GM18951 (cell line): ENCODE data around the gene HCFC1R1.

Source experiments
- POLR2A ChIP-seq: IDR thresholded peaks from 4 replicates; pipeline ENCODE4 v1.6.1; 2011; ENCODE audit warnings: mild to moderate bottlenecking; ENCODE audit not compliant: insufficient read length, insufficient read depth; ENCODE audit errors: extremely low read depth
- in situ Hi-C: fragments of 300-500 bp; cut with MboI; formaldehyde crosslinking; loops from one replicate; pipeline ENCODE4 v1.12.0; 2022; ENCODE audit warnings: low sequenced_read_pairs, mixed read lengths, inconsistent platforms; ENCODE audit not compliant: unreplicated experiment

Gene HCFC1R1

DNA sequence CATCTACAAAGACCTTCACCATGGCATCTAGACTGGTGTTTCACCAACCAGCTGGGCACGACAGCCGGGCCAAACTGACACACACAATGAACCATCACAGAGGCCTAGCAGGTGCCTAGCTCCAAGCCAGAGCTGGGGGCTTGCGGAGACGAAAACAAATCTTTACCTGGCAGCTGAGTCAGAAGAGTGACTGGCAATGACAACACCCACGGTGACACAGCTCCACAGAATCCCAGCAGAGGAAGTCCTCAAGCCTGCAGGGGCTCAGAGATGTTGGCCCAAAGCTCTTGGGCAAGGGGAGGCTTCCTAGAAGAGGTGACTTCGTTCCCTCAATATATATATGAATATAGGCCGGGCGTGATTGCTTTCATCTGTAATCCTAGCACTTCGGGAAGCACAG, 27.8 kb upstream of the HCFC1R1 start:
- in situ Hi-C loops: no loop called here
- TF ChIP-seq POLR2A: no peak

GRCh38 chr16:3051009-3051408, 27.3 kb upstream of the HCFC1R1 start:
- in situ Hi-C loops: no loop called here
- no peak for TF ChIP-seq POLR2A

- in situ Hi-C loops: no loop called here
These were observed 26.7 kb upstream of the HCFC1R1 start for GRCh38 chr16:3050487-3050886.

DNA sequence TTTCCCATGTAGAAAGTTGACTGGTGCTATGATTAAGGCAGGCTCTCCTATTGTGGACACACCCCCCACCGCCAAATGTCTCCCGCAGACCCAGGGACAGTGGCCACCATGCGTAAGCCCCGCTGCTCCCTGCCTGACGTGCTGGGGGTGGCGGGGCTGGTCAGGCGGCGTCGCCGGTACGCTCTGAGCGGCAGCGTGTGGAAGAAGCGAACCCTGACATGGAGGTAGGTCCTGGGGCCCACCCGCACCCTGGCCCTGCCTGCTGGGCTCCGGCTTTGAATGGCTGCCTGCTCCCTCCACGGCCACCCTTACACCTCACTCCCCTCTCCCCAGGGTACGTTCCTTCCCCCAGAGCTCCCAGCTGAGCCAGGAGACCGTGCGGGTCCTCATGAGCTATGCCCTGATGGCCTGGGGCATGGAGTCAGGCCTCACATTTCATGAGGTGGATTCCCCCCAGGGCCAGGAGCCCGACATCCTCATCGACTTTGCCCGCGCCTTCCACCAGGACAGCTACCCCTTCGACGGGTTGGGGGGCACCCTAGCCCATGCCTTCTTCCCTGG, 26.3 kb upstream of the HCFC1R1 start:
- in situ Hi-C loops: no loop called here
- TF ChIP-seq POLR2A: no peak

More at GRCh38 chr16:3050487-3050886, 26.7 kb upstream of the HCFC1R1 start:
- TF ChIP-seq POLR2A: no peak

- no peak for TF ChIP-seq POLR2A
- in situ Hi-C loops: no loop called here
These were observed 23.6 kb upstream of the HCFC1R1 start for GRCh38 chr16:3047387-3047720.

- in situ Hi-C loops: no loop called here
- no peak for TF ChIP-seq POLR2A
These were observed 23.1 kb upstream of the HCFC1R1 start for GRCh38 chr16:3046641-3047386.

DNA sequence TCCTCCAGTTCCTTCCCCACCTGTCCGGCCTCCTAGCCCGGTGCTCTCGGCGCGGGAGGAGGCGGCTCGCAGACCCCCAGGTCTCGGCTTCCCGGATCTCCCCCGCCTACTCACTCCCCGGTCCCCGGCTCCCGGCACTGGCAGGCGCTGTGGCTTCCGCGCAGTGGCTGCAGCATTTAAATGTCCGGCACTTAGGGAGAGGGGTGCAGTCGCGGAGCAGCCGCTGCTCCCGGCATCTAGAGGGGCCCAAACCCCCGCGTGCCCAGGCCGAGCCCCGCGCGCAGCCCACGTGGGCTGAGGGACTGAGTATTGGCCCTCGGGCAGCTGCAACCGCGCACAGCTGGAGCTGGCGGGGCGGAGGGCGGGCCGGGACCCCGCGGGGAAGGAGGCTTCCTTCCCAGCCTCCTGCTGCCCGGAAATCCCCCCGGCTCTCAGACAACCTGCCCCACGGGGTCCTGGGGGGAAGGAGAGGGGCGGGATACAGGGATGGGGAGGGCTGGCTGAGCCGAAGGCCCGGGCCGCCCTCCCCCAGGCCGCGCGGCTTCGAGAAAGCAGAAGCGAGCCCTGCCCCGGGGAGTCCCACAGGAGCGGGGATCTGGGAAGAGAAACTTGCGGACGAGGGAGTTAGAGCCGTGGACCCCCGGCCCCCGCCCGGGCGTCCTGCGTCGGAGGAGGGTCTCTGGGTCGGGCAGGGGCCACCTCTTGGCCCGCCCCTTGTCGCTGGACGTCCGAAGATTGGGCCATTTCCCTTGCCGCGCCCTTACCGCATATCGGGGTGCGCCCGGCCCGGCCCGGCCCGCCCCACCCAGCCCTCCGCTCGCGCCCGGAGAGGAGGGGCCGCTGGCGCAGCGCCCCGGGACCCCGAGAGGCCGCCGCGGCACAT, 22.3 kb upstream of the HCFC1R1 start, which contains the start of gene MMP25:
Gene MMP25 (plus strand): TSS at position 804 of the 883 bp plus-strand sequence. CDS start 357 bp downstream, outside the sequence.
- no peak for TF ChIP-seq POLR2A
- in situ Hi-C loops: no loop called here

DNA sequence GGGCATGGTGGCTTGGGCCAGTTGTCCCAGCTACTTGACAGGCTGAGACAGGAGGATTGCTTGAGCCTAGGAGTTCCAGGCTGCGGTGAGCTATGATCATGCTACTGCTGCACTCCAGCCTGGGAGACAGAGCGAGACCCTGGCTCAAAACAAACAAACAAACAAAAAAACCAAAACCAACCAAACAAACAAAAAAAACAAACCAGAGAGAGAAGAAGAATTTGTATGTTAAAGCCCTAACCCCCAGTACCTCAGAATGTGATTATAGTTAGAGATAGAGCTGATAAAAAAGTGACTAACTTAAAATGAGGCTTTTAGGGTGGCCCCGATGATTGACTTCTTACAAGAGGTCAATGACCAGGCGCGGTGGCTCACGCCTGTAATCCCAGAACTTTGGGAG, 21.0 kb upstream of the HCFC1R1 start:
- no peak for TF ChIP-seq POLR2A
- in situ Hi-C loops: no loop called here

GRCh38 chr16:3042376-3042775, 18.6 kb upstream of the HCFC1R1 start:
- no peak for TF ChIP-seq POLR2A
- in situ Hi-C loops: no loop called here

- in situ Hi-C loops: no loop called here
- TF ChIP-seq POLR2A: no peak
These were observed 15.2 kb upstream of the HCFC1R1 start for GRCh38 chr16:3038896-3039295.

DNA sequence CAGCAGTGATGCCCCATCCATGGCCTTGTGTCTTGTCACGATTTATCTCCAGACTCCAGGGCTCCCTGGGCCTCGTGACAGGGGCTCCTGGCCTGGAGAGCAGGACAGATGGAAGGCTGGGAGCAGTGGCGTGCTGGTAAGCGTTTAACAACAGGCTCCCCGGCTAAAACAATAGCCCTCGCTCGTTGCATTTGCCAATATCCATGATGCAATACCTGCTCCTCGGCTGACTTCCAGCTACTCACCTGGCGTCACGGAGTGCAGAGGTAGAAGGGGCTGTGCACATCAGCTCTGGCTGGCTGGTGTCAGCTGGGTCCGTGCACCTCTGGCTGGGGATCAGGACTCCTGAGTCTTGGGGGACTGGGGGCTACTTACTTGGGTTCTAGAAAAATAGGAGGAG, 14.5 kb upstream of the HCFC1R1 start:
- in situ Hi-C loops: no loop called here
- TF ChIP-seq POLR2A: no peak

DNA sequence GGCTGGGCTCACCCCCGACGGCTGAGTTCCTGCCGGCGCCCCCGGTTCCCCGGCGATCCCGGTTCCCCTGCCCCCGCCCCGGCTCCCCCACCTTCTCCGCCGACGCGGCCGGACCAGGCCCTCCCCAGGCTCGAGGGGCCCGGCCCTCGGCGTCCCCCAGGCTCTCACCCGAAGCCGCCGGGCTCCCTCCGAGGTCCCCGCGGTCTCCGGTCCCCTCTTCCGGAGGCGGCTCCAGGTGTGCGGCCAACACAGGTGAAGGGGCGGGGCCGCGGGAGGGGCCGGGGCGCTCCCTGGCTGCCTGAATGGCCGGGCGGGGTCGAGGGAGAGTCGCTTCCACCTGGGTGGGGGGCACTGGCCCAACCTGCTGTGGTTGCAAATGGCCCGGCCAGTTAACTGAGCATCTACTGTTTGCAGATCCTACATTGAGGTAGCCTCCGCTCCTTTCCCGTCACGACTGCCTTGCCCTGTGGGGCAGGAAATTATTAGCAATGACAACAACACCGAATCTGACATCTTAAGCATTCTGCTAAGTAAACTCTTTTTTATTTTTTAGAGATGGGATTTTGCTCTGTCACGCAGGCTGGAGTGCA, 13.1 kb upstream of the HCFC1R1 start, which contains the start of gene BICDL2:
Gene BICDL2 (minus strand): TSS at position 219 of the 590 bp plus-strand sequence. CDS start 1,448 bp downstream, outside the sequence.
- no peak for TF ChIP-seq POLR2A
- in situ Hi-C loops: no loop called here

GRCh38 chr16:3035972-3036725, 12.4 kb upstream of the HCFC1R1 start:
- in situ Hi-C loops: no loop called here
- TF ChIP-seq POLR2A: no peak
